SHP77 treated with DMSO at 0.1 percent for 48 hours (cell line): ENCODE results near the gene TCAP.
"Not testable (repeated sequence)": the region's sequence is repeated elsewhere in the genome, so short reads cannot be mapped to it uniquely, and the experiment has no call there.

ENCODE experiments used
- DNase-seq: peaks from one replicate; lab custom pipeline; 2025; lab: John Stamatoyannopoulos, UW

Gene TCAP

GRCh38 chr17:39684369-39685192 is 19.4 kb downstream of the TCAP start:
- no peak for DNase-seq

DNA sequence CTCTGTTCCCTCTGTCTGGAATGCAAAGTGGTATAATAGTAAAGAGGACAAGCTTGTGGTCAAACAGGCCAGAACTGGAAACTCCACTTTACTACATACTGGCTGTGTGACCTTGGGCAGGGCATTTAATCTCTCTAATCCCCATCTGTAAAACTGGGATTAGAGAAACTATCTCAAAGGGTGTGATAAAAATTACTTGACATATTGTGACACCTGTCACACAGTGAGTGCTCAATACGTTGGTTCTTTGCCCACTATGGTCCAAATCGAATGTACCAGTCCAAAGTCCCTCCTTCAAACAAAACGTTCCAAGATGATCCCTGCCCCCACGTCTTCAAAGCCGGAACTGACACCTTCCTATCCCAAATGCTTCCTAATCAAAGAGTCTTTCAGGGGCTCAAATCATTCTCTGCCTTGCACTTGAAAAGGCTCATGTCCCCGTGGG is 22.0 kb downstream of the TCAP start:
- DNase-seq = no peak

GRCh38 chr17:39687546-39688474 is 22.7 kb downstream of the TCAP start, which contains the start of gene PGAP3:
PGAP3 (minus strand) TSS chr17:39688057; CDS start chr17:39688014, 43 bp downstream.
- peak; percentile 89 for DNase-seq

DNA sequence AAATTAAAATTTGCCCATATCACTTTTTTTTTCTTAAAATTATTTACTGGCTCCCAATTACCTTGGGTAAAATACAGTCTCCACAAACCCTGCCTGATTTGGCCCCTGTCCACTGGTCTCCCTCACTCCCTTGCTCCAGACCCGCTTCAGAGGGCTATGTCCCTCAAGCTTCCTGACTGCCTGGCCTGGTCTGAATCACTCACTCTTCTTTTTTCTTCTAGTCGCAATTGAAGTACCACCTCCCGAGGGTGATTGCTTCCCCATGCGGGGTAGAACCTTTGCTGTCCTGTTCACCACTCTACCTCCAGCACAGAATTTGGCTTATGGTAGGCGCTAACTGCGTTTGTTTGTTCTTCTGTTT is 23.3 kb downstream of the TCAP start:
- no peak for DNase-seq

- no peak for DNase-seq
Observed at GRCh38 chr17:39688945-39689344, 23.8 kb downstream of the TCAP start.

- no peak for DNase-seq
Observed at GRCh38 chr17:39694593-39694992, 29.4 kb downstream of the TCAP start.

GRCh38 chr17:39695089-39695474 is 29.9 kb downstream of the TCAP start:
- no peak for DNase-seq

GRCh38 chr17:39696731-39697130 is 31.6 kb downstream of the TCAP start:
- no peak for DNase-seq

DNA sequence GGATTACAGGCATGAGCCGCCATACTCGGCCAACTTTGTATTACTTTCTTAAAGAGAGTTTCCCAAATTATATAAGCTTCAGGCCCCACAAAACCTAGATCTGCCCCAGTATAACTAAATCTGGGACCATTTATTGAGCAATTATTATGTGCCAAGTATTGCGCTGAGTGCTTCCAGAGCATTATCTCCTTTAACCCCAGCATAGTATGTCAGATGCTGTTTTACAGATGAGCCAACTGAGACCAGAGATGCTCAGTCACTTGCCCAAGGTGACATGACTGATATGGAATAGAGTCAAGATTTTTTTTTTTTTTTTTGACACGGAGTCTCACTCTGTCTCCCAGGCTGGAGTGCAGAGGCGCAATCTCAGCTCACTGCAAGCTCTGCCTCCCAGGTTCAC is 32.8 kb downstream of the TCAP start:
- DNase-seq = no peak

DNA sequence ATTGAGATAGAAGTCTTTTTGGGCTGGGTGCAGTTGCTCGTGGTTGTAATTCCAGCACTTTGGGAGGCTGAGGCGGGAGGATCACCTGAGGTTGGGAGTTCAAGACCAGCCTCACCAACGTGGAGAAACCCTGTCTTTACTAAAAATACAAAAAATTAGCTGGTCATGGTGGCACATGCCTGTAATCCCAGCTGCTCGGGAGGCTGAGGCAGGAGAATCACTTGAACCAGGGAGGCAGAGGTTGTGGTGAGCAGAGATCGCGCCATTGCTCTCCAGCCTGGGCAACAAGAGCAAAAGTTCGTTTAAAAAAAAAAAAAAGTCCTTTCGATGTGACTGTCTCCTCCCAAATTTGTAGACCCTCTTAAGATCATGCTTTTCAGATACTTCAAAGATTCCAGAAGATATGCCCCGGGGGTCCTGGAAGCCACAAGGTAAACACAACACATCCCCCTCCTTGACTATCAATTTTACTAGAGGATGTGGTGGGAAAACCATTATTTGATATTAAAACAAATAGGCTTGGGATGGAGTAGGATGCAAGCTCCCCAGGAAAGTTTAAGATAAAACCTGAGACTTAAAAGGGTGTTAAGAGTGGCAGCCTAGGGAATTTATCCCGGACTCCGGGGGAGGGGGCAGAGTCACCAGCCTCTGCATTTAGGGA is 34.1 kb downstream of the TCAP start:
- DNase-seq = not testable (repeated sequence)

DNA sequence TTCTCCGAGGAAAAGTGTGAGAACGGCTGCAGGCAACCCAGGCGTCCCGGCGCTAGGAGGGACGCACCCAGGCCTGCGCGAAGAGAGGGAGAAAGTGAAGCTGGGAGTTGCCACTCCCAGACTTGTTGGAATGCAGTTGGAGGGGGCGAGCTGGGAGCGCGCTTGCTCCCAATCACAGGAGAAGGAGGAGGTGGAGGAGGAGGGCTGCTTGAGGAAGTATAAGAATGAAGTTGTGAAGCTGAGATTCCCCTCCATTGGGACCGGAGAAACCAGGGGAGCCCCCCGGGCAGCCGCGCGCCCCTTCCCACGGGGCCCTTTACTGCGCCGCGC is 34.6 kb downstream of the TCAP start, which contains the start of gene ERBB2:
TSS of gene ERBB2 (plus strand) at position 247 of the 330 bp plus-strand sequence. CDS start 175 bp downstream, outside the sequence.
- no peak for DNase-seq

DNA sequence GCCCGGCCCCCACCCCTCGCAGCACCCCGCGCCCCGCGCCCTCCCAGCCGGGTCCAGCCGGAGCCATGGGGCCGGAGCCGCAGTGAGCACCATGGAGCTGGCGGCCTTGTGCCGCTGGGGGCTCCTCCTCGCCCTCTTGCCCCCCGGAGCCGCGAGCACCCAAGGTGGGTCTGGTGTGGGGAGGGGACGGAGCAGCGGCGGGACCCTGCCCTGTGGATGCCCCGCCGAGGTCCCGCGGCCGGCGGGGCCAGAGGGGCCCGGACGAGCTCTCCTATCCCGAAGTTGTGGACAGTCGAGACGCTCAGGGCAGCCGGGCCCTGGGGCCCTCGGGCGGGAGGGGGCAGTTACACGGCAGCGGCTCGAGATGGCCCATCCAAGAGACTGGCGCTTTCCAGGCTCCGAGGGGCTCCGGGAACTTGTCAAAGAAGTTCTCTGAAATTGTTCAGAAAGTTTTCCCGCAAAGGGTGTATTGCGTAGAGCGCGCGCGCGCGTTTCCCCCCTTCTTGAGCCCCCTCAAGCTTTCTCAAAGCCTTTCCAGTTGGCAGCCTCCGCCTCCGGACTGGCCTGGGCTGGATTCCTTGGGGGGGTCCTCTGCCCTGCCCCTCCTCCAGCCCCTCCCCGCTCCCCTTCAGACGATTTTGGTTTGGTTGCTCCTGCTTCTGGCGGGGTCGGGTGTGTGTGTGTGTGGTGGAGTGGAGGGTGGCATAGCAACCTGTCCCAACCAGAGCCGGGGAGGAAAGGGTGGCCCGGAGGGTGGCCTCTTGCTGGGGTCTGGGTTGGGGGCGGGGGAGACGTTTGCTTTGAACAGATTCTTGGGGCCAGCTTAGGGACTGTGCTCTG is 35.2 kb downstream of the TCAP start:
- no peak for DNase-seq

- DNase-seq = no peak
Observed at GRCh38 chr17:39701012-39701783, 36.0 kb downstream of the TCAP start.

DNA sequence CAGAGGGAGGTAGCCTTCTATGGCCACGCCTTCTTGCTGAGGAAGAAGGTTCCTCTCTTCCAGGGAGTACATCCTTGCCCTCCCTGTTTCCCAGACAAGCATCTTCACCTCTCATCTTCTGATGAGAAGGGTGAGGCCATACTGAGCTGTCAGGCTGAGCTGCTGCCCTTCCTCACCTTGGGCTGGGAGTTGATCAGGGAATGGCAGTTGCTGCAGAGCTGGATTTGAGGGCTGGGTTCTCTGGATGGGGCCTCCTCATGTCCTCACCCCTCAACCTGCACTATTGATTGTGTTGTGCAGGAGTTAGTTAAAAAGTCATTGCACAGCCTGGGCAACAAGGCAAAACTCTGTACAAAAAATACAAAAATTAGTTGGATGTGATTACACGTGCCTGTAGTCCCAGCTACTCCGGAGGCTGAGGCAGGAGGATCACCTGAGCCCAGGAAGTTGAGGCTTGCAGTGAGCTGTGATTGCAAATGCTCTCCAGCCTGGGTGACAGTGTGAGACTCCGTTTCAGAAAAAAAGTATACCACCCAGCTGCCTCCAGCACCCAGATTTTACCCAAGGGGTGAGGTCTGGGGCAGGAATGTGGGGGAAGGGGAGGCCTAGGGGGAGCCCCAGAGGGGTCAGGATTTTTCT is 36.8 kb downstream of the TCAP start:
- DNase-seq = no peak

- DNase-seq = no peak
Observed at GRCh38 chr17:39702901-39703893, 38.0 kb downstream of the TCAP start.

DNA sequence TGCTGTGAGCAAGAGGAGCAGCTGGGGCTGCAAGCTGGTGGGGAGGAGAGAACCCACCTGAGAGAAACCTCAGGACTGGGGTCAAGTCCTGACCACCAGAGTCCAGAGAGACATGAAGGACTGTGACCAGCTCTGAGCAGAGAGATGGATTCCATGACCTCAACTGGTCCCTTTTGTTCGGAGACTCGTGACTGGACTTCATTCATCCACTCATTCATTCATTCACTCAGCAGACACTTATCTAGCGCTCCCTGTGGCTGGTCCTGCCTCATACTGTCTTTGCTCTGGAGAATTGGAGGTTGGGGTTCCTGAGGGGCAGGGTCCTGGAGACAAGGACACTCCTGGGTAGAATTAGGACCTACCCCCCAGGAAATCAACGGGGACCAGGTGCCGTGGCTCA is 38.8 kb downstream of the TCAP start:
- no peak for DNase-seq

- no peak for DNase-seq
Observed at GRCh38 chr17:39704821-39705551, 39.8 kb downstream of the TCAP start.

- no peak for DNase-seq
Observed at GRCh38 chr17:39705786-39706348, 40.7 kb downstream of the TCAP start.
